H9 (cell line): ENCODE results near the gene GPR25. TPM values are rescaled to one million over a fixed set of nuclear protein-coding genes. Genes with fewer than 3 reads are reported as not detected.

Experiments used
- DNase-seq: peaks from one replicate; pipeline ENCODE4 v3.0.0-alpha.2; 2017
- H2AFZ ChIP-seq: one replicate; pipeline ENCODE4 v1.6.1; 2013; ENCODE audit warnings: mild to moderate bottlenecking, low read length, control low read depth, moderate library complexity
- H2AK5ac ChIP-seq: 2 replicates; pipeline ENCODE4 v1.6.1; 2013; ENCODE audit warnings: low read length, control low read depth, mixed read lengths; ENCODE audit not compliant: insufficient read length
- H2BK120ac ChIP-seq: one replicate; pipeline ENCODE4 v1.6.1; 2013; ENCODE audit warnings: low read depth, mild to moderate bottlenecking, low read length, control low read depth, inconsistent platforms; ENCODE audit not compliant: poor library complexity, severe bottlenecking
- H2BK12ac ChIP-seq: 2 replicates; pipeline ENCODE4 v1.6.1; 2013; ENCODE audit warnings: low read length, control low read depth, mixed read lengths, low read depth; ENCODE audit not compliant: insufficient read length
- H2BK15ac ChIP-seq: 2 replicates; pipeline ENCODE4 v1.6.1; 2013; ENCODE audit warnings: low read depth, low read length, control low read depth
- H2BK20ac ChIP-seq: one replicate; pipeline ENCODE4 v1.6.1; 2013; ENCODE audit warnings: low read depth, mild to moderate bottlenecking, low read length, control low read depth, inconsistent platforms; ENCODE audit not compliant: poor library complexity, severe bottlenecking
- H2BK5ac ChIP-seq: 2 replicates; pipeline ENCODE4 v1.6.1; 2013; ENCODE audit warnings: low read length, control low read depth, mixed read lengths; ENCODE audit not compliant: insufficient read length
- H3K14ac ChIP-seq: 2 replicates; pipeline ENCODE4 v1.6.1; 2013; ENCODE audit warnings: low read length, control low read depth; ENCODE audit not compliant: insufficient read depth
- H3K18ac ChIP-seq: 2 replicates; pipeline ENCODE4 v1.6.1; 2013; ENCODE audit warnings: low read depth, mild to moderate bottlenecking, mixed read lengths, low read length, control low read depth; ENCODE audit not compliant: insufficient read length
- H3K23ac ChIP-seq: 2 replicates; pipeline ENCODE4 v1.6.1; 2013; ENCODE audit warnings: low read length, control low read depth, mixed read lengths, low read depth; ENCODE audit not compliant: insufficient read length
- H3K23me2 ChIP-seq: 2 replicates; pipeline ENCODE4 v1.6.1; 2013; ENCODE audit warnings: low read depth, mild to moderate bottlenecking, mixed read lengths, low read length, control low read depth; ENCODE audit not compliant: insufficient read length, poor library complexity, severe bottlenecking
- H3K27ac ChIP-seq: 2 replicates; pipeline ENCODE4 v1.5.1; 2013; ENCODE audit warnings: low read length, control low read depth, mixed read lengths, low read depth; ENCODE audit not compliant: insufficient read length
- H3K27me3 ChIP-seq: 2 replicates; pipeline ENCODE4 v1.6.1; 2013; ENCODE audit warnings: low read length, control low read depth, inconsistent platforms; ENCODE audit not compliant: insufficient read depth
- H3K4ac ChIP-seq: 2 replicates; pipeline ENCODE4 v1.6.1; 2013; ENCODE audit warnings: low read depth, mild to moderate bottlenecking, control low read depth, inconsistent platforms, low read length, moderate library complexity
- H3K4me1 ChIP-seq: 2 replicates; pipeline ENCODE4 v1.6.1; 2013; ENCODE audit warnings: low read length, control low read depth, inconsistent platforms; ENCODE audit not compliant: insufficient read depth
- H3K4me2 ChIP-seq: 2 replicates; pipeline ENCODE4 v1.6.1; 2013; ENCODE audit warnings: low read length, control low read depth, mixed read lengths; ENCODE audit not compliant: insufficient read length, insufficient read depth
- H3K56ac ChIP-seq: 2 replicates; pipeline ENCODE4 v1.6.1; 2013; ENCODE audit warnings: low read depth, mild to moderate bottlenecking, mixed read lengths, low read length, control low read depth; ENCODE audit not compliant: insufficient read length
- H3K79me1 ChIP-seq: 2 replicates; pipeline ENCODE4 v1.6.1; 2013; ENCODE audit warnings: low read depth, mild to moderate bottlenecking, moderate library complexity, low read length, control low read depth, inconsistent platforms; ENCODE audit not compliant: insufficient read depth, poor library complexity, severe bottlenecking
- H3K79me2 ChIP-seq: 2 replicates; pipeline ENCODE4 v1.6.1; 2013; ENCODE audit warnings: low read length, control low read depth, inconsistent platforms; ENCODE audit not compliant: insufficient read depth
- H3K9ac ChIP-seq: 2 replicates; pipeline ENCODE4 v1.6.1; 2013; ENCODE audit warnings: low read length, control low read depth, mixed read lengths; ENCODE audit not compliant: insufficient read length; ENCODE audit errors: extremely low read depth
- H3K9me3 ChIP-seq: one replicate; pipeline ENCODE4 v1.6.1; 2013; ENCODE audit warnings: low read depth, low read length, inconsistent platforms; ENCODE audit not compliant: control insufficient read depth
- H3T11ph ChIP-seq: one replicate; pipeline ENCODE4 v1.6.1; 2013; ENCODE audit warnings: mild to moderate bottlenecking, low read length, control low read depth, inconsistent platforms
- H4K20me1 ChIP-seq: one replicate; pipeline ENCODE4 v1.6.1; 2013; ENCODE audit not compliant: control insufficient read depth, insufficient read length, insufficient read depth
- H4K5ac ChIP-seq: 2 replicates; pipeline ENCODE4 v1.6.1; 2013; ENCODE audit warnings: low read depth, mild to moderate bottlenecking, mixed read lengths, low read length, control low read depth; ENCODE audit not compliant: insufficient read length
- H4K8ac ChIP-seq: replicated peaks from 2 replicates; pipeline ENCODE4 v1.6.1; 2013; ENCODE audit warnings: low read length, control low read depth, mixed read lengths, low read depth; ENCODE audit not compliant: insufficient read length
- H4K91ac ChIP-seq: 2 replicates; pipeline ENCODE4 v1.6.1; 2013; ENCODE audit warnings: low read depth, mild to moderate bottlenecking, moderate library complexity, mixed read lengths, low read length, control low read depth; ENCODE audit not compliant: insufficient read length
- H3K27ac Mint-ChIP-seq, 3 experiments: 2 replicates in 2 of 3; 3 replicates in 1 of 3; pipeline ENCODE4 v1.8.0; 2020 to 2021; ENCODE audit warnings: mixed read lengths in 3 of 3, mild to moderate bottlenecking in 1 of 3, moderate library complexity in 1 of 3
- H3K27me3 Mint-ChIP-seq: 2 replicates; pipeline ENCODE4 v1.8.0; 2021; ENCODE audit warnings: low read depth, mild to moderate bottlenecking, moderate library complexity, mixed read lengths
- H3K36me3 Mint-ChIP-seq, 3 experiments: 2 replicates in 2 of 3; 3 replicates in 1 of 3; pipeline ENCODE4 v1.8.0; 2020 to 2021; ENCODE audit warnings: low read depth in 3 of 3, mixed read lengths in 3 of 3; ENCODE audit not compliant: insufficient read depth in 1 of 3
- H3K4me1 Mint-ChIP-seq, 2 experiments: 2 replicates each; pipeline ENCODE4 v1.8.0; 2020; ENCODE audit warnings: mixed read lengths in 2 of 2
- H3K4me3 Mint-ChIP-seq, 2 experiments: 2 replicates in 1 of 2; 3 replicates in 1 of 2; pipeline ENCODE4 v1.8.0; 2020 to 2021; ENCODE audit warnings: mild to moderate bottlenecking in 2 of 2, mixed read lengths in 2 of 2, moderate library complexity in 1 of 2
- H3K9me3 Mint-ChIP-seq, 2 experiments: 2 replicates in 1 of 2; 3 replicates in 1 of 2; pipeline ENCODE4 v1.8.0; 2020; ENCODE audit warnings: mild to moderate bottlenecking in 2 of 2, mixed read lengths in 2 of 2, moderate library complexity in 1 of 2
- WGBS: extraction: QIAGEN DNeasy Blood & Tissue Kit; methylation state at CpG from one replicate; pipeline ENCODE4 v1.1.7; 2013; ENCODE audit warnings: missing lambda C conversion rate, low lambda C conversion rate, mixed read lengths; ENCODE audit not compliant: insufficient read length; ENCODE audit errors: extremely low coverage; 5-methylcytosine and 5-hydroxymethylcytosine counted together
- total RNA-seq: library from RNA; stranded (reverse); gene quantifications from 2 replicates; pipeline ENCODE4 v1.2.1, GENCODE V29; 2021
- TF ChIP-seq, protein P1 (sequence below): fragments of 200-600 bp; sonication (generic); conservative IDR thresholded peaks from 3 replicates; pipeline ENCODE4 v1.8.0; 2021; ENCODE audit warnings: antibody characterized with exemption, mild to moderate bottlenecking

Gene GPR25
- total RNA-seq, 1 experiment from 2014 or later = not detected

DNA sequence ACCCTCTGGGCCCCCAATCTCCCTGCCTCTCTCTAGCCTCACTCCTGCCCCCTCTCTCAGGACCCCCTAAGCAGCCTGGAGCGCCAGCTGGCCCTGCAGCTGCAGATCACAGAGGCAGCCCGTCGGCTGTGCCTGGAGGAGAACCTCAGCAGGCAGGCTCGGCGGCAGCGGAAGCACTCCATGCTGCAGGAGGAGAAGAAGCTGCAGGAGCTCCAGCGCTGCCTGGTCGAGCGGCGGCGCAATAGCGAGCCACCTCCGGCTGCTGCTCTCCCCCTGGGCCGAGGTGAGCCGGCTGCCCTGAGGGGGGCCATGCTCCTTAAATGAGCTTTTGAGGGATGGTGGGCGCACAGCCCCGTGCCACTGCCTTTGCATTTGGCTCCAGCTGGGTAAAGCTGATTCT, 28.1 kb downstream of the GPR25 start:
- Histone ChIP-seq H3K79me1 (peaks cover 7% of the 10 kb centered on the region), H3T11ph (no peak overlapping the region), H2BK12ac (no peak overlapping the region), H3K14ac (no peak overlapping the region), H3K23me2 (no peaks in the 10 kb centered on the region), H3K18ac (no peak overlapping the region), H3K4me2 (no peak overlapping the region), H2AFZ (no peak overlapping the region), H4K91ac (no peak overlapping the region), H2BK120ac (no peak overlapping the region), H4K20me1 (peaks cover 2% of the 10 kb centered on the region), H3K27ac (no peak overlapping the region), H4K8ac (no peak overlapping the region), H3K4me1 (no peaks in the 10 kb centered on the region; the same call in 1 of the 2 replicates), H2BK5ac (no peak overlapping the region), H2AK5ac (no peak overlapping the region), H2BK15ac (no peak overlapping the region), H3K9ac (no peak overlapping the region), H3K9me3 (no peaks in the 10 kb centered on the region), H3K23ac (no peak overlapping the region), H4K5ac (no peak overlapping the region), H3K4ac (no peak overlapping the region), H3K27me3 (no peaks in the 10 kb centered on the region), H2BK20ac (no peak overlapping the region), H3K56ac (no peak overlapping the region), H3K79me2 (peaks cover 4% of the 10 kb centered on the region; the same call in 1 of the 2 replicates)
- Mint-ChIP-seq H3K9me3 (no peaks in the 10 kb centered on the region; a peak in 1 of 5 replicates), H3K4me1 (peaks cover 12 to 19% of the 10 kb centered on the region in 2 experiments), H3K27ac (no peak overlapping the region; a peak in 1 of 7 replicates), H3K4me3 (no peak overlapping the region), H3K27me3 (no peaks in the 10 kb centered on the region), H3K36me3 (peaks cover 28 to 62% (median 52%) of the 10 kb centered on the region in 3 experiments; a peak in 6 of 7 replicates)
- no CpG with 5 or more reads among the region's 17 CpGs for whole genome bisulfite sequencing
- no peak for DNase-seq
- TF ChIP-seq, protein P1, sequence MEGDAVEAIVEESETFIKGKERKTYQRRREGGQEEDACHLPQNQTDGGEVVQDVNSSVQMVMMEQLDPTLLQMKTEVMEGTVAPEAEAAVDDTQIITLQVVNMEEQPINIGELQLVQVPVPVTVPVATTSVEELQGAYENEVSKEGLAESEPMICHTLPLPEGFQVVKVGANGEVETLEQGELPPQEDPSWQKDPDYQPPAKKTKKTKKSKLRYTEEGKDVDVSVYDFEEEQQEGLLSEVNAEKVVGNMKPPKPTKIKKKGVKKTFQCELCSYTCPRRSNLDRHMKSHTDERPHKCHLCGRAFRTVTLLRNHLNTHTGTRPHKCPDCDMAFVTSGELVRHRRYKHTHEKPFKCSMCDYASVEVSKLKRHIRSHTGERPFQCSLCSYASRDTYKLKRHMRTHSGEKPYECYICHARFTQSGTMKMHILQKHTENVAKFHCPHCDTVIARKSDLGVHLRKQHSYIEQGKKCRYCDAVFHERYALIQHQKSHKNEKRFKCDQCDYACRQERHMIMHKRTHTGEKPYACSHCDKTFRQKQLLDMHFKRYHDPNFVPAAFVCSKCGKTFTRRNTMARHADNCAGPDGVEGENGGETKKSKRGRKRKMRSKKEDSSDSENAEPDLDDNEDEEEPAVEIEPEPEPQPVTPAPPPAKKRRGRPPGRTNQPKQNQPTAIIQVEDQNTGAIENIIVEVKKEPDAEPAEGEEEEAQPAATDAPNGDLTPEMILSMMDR = no peak
